Hepatocyte (in vitro differentiated cells): ENCODE data around the gene DNAJC2. TPM values are rescaled to one million over a fixed set of nuclear protein-coding genes. Genes with fewer than 3 reads are reported as not detected.
A peak's percentile ranks its signal among the peaks of the same experiment; 100 is the strongest.

Experiments used
- DNase-seq: peaks from one replicate; pipeline ENCODE4 v3.0.0-alpha.2; 2016; ENCODE audit warnings: low spot score
- H2AFZ ChIP-seq: fragments of 200-600 bp; sonication (generic); 2 replicates; pipeline ENCODE4 v1.6.0; 2016; ENCODE audit warnings: antibody characterized with exemption, mild to moderate bottlenecking
- H3K27ac ChIP-seq: fragments of 200-600 bp; sonication (generic); 2 replicates; pipeline ENCODE4 v1.5.1; 2016; ENCODE audit warnings: mild to moderate bottlenecking
- H3K27me3 ChIP-seq: fragments of 200-600 bp; sonication (generic); 2 replicates; pipeline ENCODE4 v1.6.1; 2016
- H3K36me3 ChIP-seq: fragments of 200-600 bp; sonication (generic); replicated peaks from 2 replicates; pipeline ENCODE4 v1.5.1; 2016; ENCODE audit warnings: low read depth; ENCODE audit not compliant: insufficient read depth
- H3K4me1 ChIP-seq: fragments of 200-600 bp; sonication (generic); 2 replicates; pipeline ENCODE4 v1.5.1; 2016; ENCODE audit warnings: mild to moderate bottlenecking, moderate library complexity; ENCODE audit not compliant: insufficient read depth
- H3K4me2 ChIP-seq: fragments of 200-600 bp; sonication (generic); 2 replicates; pipeline ENCODE4 v1.6.0; 2016
- H3K4me3 ChIP-seq: fragments of 200-600 bp; sonication (generic); 2 replicates; pipeline ENCODE4 v1.5.1; 2016; ENCODE audit warnings: mild to moderate bottlenecking
- H3K79me2 ChIP-seq: fragments of 200-600 bp; sonication (generic); 2 replicates; pipeline ENCODE4 v1.6.0; 2017; ENCODE audit warnings: mild to moderate bottlenecking
- H3K9me2 ChIP-seq: fragments of 200-600 bp; sonication (generic); replicated peaks from 2 replicates; pipeline ENCODE4 v1.6.0; 2017; ENCODE audit warnings: mild to moderate bottlenecking; ENCODE audit not compliant: insufficient read depth
- H3K9me3 ChIP-seq: fragments of 200-600 bp; sonication (generic); 2 replicates; pipeline ENCODE4 v1.5.1; 2016; ENCODE audit warnings: low read depth, mild to moderate bottlenecking
- H4K20me1 ChIP-seq: fragments of 200-600 bp; sonication (generic); 2 replicates; pipeline ENCODE4 v1.6.0; 2016; ENCODE audit warnings: mild to moderate bottlenecking; ENCODE audit not compliant: insufficient read depth, poor library complexity, severe bottlenecking
- CTCF ChIP-seq: fragments of 200-600 bp; sonication (generic); IDR thresholded peaks from 2 replicates; pipeline ENCODE4 v1.5.1; 2016; ENCODE audit warnings: antibody characterized with exemption, mild to moderate bottlenecking; ENCODE audit not compliant: poor library complexity
- EZH2 ChIP-seq: fragments of 200-600 bp; sonication (generic); IDR thresholded peaks from 2 replicates; pipeline ENCODE4 v1.6.1; 2016; ENCODE audit warnings: antibody characterized with exemption, mild to moderate bottlenecking, borderline replicate concordance
- EZH2phosphoT487 ChIP-seq: fragments of 200-600 bp; sonication (generic); IDR thresholded peaks from one replicate; pipeline ENCODE4 v1.6.1; 2018; ENCODE audit warnings: antibody characterized with exemption, mild to moderate bottlenecking, low read depth, moderate library complexity; ENCODE audit not compliant: unreplicated experiment, severe bottlenecking
- WGBS: methylation state at CpG from one replicate; pipeline ENCODE4 v1.1.6; 2016; ENCODE audit warnings: low lambda C conversion rate; ENCODE audit errors: missing lambda C conversion rate; 5-methylcytosine and 5-hydroxymethylcytosine counted together
- polyA plus RNA-seq: library from polyadenylated mRNA; unstranded; fragments of >200 nt; fragmentation: Nextera tagmentation; extraction: Ambion mirVana; gene quantifications from 2 replicates; pipeline ENCODE4 v1.2.1, GENCODE V29; 2016
- total RNA-seq: library from RNA; depleted of rRNA; stranded (reverse); fragments of >200 nt; gene quantifications from 2 replicates; pipeline ENCODE4 v1.2.3, GENCODE V29; 2014

DNAJC2 gene
- total and polyA plus RNA-seq, 2 experiments from 2014 or later = 24.8 to 38.2 TPM

DNA sequence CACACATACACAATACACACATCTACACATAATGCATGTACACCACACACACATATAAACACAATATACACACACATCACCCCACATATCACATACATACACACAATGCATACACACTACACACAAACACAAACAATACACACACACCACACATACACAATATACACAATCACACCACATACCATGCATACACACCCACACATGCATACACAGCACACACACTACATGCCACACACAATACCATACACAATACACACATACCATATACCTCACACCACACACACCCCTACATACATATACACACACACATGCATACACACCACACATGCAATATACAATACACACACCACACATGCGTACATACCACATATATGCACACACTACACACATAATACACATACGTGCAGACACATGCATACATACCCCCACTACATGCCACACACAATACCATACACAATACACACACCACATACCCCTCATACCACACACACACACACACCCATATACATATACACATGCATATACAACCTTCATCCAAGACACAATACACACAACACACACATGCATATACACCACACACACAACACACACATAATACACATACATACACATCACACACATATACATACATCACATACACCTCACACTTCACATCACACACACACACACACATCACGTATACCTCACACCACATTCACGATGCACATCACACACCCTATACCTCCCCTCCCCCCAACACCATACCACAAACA lies 36.9 kb upstream of the DNAJC2 start:
- Histone ChIP-seq H3K27me3 (no peaks in the 10 kb centered on the region), H3K79me2 (no peaks in the 10 kb centered on the region), H3K4me3 (no peak overlapping the region), H3K27ac (no peak overlapping the region), H3K4me2 (no peak overlapping the region), H4K20me1 (no peaks in the 10 kb centered on the region), H2AFZ (no peak overlapping the region), H3K9me2 (no peaks in the 10 kb centered on the region), H3K9me3 (no peaks in the 10 kb centered on the region), H3K4me1 (no peaks in the 10 kb centered on the region), H3K36me3 (no peaks in the 10 kb centered on the region)
- TF ChIP-seq EZH2 = no peak
- TF ChIP-seq CTCF = no peak
- TF ChIP-seq EZH2phosphoT487 = no peak
- DNase-seq = no peak
- 97% methylated on average over 4 of the region's 4 CpGs for WGBS

DNA sequence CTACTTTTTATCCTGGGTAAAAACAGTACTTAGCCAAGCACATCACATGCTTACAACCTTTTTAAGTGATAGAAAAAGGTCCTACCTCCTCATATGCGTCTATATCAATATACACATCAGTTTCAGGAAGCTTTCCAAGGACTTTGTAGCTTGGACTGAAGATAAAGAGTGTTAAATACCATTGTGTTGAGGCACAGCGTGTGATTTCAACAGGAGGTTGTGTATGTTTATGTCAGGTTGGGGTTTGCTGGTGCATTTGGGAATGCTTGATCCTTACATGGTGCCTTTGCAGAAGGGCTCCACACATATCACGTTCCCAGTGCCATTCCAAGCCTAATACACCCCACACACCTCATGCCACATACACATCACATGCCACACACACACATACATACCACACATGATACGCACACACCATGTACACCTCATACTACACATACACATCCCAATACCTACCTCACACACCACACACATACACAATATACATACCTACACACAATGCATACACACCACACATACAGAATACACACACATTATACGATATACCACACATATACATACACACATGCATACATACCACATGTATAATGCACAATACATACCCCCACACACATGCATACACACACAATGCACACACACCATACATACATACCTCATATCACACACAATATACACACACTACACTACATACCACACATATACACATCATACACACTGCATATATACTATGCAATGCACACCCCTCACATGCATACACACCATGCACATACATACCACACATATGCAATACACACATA lies 36.0 kb upstream of the DNAJC2 start:
- H3K9me2 ChIP-seq = no peaks in the 10 kb centered on the region
- no peak overlapping the region for H2AFZ ChIP-seq
- DNase-seq = peak; percentile 24
- H3K27ac ChIP-seq = no peak overlapping the region
- no peaks in the 10 kb centered on the region for H3K79me2 ChIP-seq
- H3K4me3 ChIP-seq = no peak overlapping the region
- TF ChIP-seq EZH2 (no peak), CTCF (no peak), EZH2phosphoT487 (no peak)
- H3K4me2 ChIP-seq = no peak overlapping the region
- no peaks in the 10 kb centered on the region for H3K4me1 ChIP-seq
- no peaks in the 10 kb centered on the region for H3K9me3 ChIP-seq
- H3K36me3 ChIP-seq = no peaks in the 10 kb centered on the region
- 73% methylated on average over 5 of the region's 5 CpGs for WGBS
- H3K27me3 ChIP-seq = no peaks in the 10 kb centered on the region
- no peaks in the 10 kb centered on the region for H4K20me1 ChIP-seq

DNA sequence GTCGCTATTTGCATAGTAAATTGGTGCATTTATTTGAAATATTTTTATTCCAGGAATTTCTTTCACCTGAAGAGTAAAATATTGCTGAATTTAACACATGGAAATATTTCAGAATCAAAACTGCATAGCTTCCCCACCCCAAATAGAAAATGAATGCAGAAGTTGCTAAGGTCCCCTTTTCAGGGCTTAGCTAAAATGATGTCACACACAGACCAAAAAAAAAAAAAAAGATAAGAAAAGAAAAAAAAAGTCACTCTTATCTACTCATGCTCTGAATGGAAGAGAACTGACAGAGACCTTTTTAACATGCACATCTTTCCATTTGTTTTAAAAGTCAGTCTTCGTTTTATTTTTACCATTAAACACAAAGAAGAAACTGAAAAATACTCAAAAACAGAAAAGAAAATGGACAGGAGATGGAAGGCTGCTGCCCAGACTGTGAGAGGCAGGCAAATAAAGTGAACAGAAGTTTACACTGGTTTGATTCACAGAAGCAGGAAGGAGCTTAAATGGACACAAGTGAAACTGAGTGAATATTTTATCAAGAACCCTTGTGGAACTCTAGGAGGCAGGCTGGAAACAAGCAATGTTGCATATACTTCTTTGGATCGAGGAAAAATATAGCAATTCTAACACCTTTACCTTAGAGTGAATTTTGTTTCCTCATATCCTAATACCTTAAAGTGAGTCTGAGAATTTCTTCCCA lies 34.9 kb upstream of the DNAJC2 start:
- Histone ChIP-seq H4K20me1 (no peaks in the 10 kb centered on the region), H3K4me2 (no peak overlapping the region), H3K9me2 (no peaks in the 10 kb centered on the region), H3K27ac (no peak overlapping the region), H3K4me1 (no peaks in the 10 kb centered on the region), H3K27me3 (no peaks in the 10 kb centered on the region), H3K9me3 (no peaks in the 10 kb centered on the region), H3K4me3 (no peak overlapping the region), H2AFZ (no peak overlapping the region), H3K36me3 (no peaks in the 10 kb centered on the region), H3K79me2 (no peaks in the 10 kb centered on the region)
- DNase-seq = no peak
- TF ChIP-seq CTCF (no peak), EZH2phosphoT487 (no peak), EZH2 (no peak)
- 78% methylated on average over 3 of the region's 3 CpGs for WGBS
